HG02588 (cell line): ENCODE measurements around the gene SLC9B1.
A peak's percentile ranks its signal among the peaks of the same experiment; 100 is the strongest.

ENCODE experiments used
- ATAC-seq: cut with Tn5 transposase; IDR thresholded peaks from one replicate; pipeline ENCODE4 v1.9.1; 2021; ENCODE audit warnings: mild to moderate bottlenecking, moderate library complexity; ENCODE audit not compliant: unreplicated experiment

Gene SLC9B1, protein sequence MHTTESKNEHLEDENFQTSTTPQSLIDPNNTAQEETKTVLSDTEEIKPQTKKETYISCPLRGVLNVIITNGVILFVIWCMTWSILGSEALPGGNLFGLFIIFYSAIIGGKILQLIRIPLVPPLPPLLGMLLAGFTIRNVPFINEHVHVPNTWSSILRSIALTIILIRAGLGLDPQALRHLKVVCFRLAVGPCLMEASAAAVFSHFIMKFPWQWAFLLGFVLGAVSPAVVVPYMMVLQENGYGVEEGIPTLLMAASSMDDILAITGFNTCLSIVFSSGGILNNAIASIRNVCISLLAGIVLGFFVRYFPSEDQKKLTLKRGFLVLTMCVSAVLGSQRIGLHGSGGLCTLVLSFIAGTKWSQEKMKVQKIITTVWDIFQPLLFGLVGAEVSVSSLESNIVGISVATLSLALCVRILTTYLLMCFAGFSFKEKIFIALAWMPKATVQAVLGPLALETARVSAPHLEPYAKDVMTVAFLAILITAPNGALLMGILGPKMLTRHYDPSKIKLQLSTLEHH

DNA sequence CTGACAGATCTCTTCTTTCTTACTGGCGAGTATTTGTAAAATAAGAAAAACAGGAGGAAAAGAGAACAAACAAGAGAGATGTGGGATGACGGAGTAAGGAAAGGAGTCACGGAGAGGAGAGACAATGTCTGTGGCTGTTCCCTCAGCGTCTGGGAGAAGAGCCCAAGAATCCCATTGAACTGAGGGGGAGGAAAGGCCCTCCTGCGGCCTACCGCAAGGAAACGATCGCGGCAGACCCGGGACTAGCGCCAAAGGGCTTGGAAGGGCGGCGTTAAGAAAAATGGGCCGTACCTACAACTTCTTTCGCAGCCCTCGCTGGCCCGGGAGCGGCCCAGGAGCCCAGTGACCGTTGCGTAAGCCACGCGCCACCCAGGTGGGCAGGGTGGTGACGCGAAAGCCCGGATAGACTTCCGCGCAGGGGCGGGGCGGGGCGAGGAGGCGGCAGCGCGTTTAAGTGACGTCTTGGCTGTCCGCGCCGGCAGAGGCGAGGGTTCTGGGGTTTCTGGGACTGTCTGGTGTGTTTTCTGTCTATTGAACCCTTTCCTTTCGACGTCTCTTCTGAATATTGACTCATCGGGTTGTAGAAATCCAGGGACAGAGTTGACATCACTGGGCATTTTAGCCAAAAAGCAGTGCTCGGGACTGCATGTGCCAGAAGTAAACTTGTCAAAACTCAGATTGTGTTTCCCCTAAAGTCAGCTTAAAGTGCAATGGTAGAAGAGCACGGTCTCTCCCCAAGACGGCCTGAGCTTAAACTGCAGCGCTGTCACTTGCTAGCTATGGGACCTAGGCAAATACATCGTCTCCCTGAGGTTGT, at the start of gene SLC9B1:
Gene SLC9B1, minus strand, starts transcription at position 398 of the 817 bp plus-strand sequence. CDS start 27,994 bp downstream, outside the sequence.
- ATAC-seq: peak; percentile 99

DNA sequence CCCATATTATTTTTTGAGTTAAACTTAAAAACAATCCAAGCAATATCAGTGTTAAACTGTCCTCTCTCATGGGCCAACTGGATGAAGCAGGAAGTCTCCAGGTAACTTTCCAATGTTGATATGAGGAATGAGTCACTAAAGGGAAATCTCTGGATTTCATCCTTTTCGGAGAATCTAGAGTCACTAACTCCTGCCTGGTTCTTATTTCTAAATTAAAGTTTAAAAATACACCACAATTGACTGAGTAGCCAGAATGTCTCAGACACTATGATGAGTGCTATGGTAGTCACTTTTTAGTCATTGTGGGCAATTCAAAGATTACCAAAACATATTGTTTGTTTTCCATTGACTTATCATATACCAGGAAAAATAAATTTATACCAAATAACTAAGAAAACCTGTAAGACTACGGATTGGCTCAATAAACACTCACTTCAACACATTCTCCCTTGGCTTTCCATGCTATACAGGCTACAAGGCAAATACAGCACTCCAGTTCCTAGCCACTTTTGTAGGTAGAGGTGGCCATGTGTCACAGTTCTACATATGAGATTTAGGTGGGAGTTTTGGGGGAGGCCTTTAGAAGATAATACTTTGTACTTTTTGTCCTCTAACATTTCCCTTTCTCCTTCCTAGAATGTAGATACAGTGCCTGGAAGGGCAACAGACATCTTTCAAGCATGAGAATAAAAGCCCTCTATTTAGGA, 48.5 kb upstream of the SLC9B1 start:
- ATAC-seq: no peak

DNA sequence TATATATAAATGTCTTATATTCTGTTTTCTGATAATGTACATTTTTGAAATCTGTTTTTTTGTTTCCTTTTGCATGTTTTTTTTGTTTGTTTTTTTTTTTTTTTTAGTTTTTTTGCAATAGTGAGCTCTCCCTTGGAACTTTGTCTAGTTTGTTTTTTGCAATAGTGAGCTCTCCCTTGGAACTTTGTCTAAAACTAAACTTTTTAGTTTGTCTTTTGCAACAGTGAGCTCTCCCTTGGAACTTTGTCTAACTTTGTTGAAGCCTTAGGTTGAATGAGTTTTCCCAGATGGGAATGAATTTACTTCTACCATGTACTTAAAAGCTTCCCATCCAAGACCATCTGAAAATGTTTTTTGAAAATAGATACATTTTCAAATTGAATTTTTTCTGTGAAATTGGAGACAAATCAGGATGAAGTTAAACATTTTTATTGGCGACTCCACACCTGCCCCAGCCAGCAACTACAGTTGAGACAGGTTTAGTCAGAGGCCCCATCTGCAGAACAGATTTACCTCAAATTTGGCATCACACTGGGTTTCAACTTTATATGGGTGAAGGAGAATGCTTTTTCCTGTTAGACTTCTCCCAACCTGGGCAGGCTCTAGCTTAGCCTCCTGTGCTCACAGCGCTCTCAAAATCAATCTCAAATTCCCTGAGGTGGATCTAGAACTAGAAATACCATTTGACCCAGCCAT, 41.1 kb upstream of the SLC9B1 start:
- no peak for ATAC-seq

DNA sequence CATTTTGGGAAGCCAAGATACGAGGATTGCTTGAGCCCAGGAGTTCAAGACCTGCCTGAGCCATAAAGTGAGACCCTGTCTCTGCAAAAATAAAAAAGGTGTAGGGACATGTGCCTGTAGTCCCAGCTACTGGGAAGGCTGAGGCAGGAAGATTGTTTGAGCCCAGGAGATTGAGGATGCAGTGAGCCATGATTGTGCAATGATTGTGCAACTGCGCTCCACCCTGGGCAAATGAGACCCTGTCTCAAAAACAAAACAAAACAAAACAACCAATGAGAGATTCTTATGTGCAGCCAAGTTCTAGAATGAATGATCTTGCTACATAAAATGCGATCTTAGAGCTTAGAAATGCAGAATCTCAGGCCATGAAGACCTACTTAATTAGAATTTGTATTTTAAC, 34.5 kb upstream of the SLC9B1 start:
- ATAC-seq: no peak

DNA sequence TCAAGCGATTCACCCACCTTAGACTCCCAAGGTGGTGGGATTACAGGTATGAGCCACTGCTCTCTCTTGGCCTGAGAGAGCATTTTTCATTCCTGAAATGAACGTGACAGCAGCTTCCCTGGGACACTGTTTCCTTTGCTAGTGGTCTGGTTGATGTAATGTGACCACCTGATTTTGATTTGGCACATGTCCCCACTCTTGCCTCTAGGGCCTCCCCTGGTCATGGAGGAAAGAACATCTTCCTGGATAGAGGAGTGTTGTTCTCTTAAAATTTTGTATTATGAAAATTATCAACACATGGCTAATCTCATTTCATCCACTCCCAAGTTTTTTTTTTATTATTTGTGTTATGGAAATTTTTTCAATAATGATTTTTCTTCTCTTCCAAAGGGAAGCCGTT, 33.3 kb upstream of the SLC9B1 start:
- ATAC-seq: no peak

DNA sequence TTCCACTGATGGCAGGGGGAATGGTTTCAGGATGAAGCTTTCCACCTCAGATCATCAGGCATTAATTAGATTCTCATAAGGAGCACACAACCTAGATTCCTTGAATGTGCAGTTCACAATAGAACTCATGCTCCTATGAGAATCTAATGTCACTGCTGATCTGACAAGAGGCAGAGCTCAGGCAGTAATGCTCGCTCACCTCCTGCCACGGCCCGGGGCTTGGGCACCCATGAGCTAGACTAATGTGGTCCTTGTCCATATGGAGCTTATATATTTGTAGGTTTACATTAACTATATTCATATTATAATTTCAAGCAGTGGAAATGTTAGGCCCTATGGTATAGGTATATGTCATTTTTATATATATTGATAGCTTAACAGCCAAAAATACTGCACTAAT, 32.6 kb upstream of the SLC9B1 start:
- ATAC-seq: no peak

DNA sequence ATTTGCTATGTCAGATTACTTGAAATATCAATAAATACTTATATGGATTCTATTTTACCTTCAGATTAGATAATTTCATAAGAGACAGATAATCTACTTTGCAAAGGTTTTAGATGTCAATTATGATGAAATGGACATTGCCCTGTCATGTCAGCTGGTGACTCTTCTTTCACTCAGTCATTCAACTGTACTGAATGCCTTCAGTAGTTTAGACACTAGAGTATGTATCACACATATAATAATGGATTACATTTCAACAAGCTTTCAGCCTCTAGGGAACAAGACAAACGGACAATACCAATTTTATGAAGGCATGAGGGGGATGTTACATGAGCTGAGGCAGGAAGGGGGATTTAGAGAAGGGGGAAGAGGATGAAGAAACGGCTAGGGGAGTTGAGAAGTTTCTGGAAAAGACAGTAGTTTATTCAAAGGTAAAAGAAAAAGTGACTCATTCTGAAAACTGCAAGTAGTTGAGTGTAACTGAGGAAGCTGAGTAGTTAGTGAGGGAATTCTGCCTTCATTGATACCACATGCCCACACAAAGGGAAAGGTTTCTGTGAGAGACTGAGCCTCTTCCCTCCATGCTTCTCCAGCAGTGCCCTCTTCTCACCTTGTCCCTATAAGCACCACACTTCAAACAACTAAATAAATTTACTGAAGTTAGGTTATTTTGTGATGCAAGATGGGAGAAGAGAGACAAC, 31.4 kb upstream of the SLC9B1 start:
- ATAC-seq: no peak

DNA sequence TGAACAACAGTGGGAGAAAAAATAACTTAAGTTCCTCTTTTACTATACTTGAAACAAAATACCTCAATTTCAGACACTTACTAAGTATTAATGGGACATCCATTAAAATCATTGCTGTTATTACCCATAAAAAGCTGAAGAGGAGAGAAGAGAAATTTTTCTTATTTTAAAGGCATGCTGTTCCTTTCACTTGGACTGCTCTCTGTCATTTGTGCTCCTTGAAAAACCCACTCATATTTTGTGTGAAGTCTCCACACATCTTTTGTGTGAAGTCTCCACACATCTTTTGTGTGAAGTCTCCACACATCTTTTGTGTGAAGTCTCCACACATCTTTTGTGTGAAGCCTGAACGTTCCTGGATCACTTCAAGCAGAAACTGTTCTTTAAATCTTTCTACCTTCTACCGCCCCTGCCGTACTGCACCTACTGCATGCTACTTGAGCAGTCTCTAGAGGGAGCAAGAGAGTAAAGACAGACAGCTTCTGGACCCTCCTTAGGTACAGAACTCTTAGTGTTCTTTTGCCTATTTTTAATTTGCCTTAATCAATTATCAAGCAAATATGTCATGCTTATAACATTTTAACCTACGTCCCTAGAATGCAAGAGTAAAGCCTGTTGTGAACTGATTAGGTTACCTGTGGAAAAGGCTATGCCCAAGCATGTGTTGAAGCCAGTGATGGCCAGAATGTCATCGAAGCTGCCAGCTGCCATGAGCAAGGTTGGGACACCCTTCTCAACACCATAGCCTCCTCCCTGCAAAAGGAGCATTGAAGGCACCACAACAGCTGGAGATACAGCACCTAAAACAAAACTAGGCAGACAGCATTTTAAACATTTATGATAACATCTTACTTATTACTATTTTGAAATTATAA, 27.1 kb upstream of the SLC9B1 start:
- ATAC-seq: peak; percentile 86

DNA sequence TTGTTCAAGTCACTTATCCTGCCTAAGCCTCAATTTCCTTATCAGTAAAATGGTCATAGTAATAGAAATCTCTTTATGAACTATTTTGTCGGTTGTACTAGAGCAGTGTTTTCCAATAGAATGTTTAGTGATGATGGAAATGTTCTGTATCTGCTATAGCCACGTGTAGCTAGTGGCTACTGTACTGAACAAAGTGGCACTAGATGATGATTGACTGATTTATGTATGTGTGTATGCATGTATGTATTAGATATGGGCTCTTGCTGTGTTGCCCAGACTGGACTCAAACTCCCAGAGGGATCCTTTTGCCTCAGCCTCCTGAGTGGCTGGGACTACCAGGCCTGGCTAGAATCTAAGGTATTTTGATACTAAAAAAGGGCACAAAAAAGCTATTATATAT, 24.7 kb upstream of the SLC9B1 start:
- ATAC-seq: no peak

DNA sequence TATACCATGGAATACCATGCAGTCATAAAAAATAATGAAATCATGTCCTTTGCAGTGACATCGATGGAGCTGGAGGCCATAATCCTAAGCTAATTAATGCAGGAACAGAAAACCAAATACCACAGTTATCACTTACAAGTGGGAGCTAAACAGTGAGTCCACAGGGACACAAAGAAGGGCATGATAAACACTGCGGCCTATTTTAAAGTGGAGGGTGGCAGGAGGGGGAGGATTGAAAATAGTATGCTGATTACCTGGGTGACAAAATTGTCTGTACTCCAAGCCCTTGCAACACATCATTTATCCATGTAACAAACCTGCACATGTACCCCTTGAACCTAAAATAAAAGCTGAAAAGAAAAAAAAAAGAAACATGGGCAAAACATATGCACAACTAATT, 16.7 kb upstream of the SLC9B1 start:
- no peak for ATAC-seq

DNA sequence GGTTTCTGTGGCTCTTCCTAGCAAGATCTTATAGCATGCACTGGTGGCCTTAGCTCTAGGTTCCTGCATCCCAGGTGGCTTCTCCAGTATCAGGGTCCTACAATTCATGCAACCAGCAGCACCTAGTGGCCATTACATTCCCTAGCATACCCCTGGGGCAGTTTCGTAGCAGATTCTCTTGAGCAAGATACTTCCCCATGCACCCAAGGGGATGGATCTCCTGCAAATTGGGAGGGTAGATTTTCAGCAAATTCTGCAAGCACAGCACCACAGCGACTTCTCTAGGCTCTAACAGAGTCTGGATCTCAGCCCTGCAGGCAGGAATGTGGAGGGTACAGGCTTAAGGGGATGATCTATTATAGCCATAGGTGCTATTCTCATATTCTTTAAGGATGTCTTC, 13.1 kb upstream of the SLC9B1 start:
- no peak for ATAC-seq

DNA sequence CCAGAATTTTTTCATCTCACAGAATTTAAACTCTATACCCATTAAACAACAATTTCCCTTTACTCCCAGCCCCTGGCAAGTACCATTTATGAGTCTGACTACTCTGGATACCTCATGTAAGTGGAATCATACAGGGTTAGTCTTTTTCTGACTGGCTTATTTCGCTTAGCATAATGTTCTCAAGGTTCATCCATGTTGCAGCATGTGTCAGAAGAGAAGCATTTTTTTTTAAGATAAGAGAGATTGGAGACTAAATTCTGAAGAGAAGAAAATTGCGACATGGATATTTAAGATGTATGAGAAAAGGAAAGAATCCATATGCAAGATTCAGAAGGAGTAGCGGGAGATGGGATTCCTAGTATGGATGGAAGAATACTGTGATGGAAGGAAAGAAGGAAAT, 11.3 kb upstream of the SLC9B1 start:
- ATAC-seq: no peak

DNA sequence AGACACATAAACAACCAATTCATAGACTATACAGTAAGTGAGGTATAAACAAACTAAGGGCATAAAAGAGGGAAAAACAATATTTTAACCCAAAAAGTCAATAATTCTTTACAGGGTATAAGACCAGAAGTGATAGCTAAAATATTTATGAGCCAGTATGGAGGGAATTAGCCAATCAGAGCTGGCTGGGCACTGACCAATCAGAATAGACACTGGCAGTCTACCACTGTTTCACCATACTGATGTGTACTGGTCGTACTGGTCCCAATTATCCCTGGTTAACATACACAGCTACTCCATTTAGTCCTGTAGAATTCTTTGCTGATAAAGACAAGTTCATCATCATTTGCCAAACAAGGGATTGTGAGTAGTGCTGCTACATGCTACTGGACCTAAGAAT, 9.8 kb upstream of the SLC9B1 start:
- no peak for ATAC-seq

DNA sequence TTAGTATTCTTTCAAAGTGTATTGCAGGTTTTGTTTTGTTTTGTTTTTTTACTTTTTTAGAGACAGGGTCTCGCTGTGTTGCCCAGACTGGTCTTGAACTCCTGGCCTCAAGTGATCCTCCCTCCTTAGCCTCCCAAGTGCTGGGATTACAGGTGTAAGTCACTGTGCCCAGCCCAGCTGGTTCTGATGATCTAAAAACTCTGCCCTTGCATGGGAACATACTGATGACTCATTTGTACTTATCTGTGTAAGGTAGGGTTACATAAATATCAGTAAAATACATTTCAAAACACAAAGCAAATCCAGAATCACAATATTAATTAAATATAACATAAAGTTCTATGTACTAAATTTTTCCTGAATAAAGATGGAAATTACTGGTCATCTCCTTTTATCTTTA, 7.4 kb upstream of the SLC9B1 start:
- ATAC-seq: no peak

DNA sequence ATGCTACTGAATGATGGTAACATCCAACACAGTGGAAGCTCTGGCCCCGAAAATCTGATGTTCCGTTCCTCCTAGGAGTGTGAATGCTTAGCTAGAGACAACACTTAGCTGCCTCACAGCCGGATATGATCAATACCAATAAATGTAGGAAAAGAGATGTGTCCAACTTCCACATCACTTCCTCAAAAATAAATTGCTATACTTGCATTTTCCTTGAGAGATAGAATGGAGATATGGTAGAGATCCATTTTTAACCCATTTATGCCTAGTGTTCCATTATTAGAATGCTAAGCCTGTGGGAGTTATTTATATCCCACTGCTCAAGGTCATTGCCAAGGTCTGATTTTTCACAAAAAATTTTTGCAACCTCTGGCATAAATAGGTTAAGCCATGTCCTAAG, 5.5 kb upstream of the SLC9B1 start:
- ATAC-seq: no peak

DNA sequence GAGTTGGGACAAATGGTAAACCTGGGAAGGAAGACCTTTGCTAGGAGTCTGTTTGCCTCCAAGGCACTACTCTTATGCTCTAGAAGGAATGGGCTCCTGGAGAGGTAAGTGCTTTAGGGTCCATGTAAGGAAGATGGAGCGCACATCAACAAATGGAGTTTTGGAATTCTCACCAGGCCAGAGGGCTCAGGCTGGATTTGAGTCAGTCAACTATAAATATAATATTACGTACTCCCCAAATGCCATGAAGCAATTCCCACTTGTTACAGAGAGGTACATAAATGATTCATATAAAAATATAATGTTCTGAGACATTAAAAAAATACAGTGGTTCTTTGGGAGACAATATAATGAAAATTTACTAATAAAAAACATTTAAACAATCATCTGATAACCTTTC, 1.6 kb upstream of the SLC9B1 start:
- no peak for ATAC-seq

DNA sequence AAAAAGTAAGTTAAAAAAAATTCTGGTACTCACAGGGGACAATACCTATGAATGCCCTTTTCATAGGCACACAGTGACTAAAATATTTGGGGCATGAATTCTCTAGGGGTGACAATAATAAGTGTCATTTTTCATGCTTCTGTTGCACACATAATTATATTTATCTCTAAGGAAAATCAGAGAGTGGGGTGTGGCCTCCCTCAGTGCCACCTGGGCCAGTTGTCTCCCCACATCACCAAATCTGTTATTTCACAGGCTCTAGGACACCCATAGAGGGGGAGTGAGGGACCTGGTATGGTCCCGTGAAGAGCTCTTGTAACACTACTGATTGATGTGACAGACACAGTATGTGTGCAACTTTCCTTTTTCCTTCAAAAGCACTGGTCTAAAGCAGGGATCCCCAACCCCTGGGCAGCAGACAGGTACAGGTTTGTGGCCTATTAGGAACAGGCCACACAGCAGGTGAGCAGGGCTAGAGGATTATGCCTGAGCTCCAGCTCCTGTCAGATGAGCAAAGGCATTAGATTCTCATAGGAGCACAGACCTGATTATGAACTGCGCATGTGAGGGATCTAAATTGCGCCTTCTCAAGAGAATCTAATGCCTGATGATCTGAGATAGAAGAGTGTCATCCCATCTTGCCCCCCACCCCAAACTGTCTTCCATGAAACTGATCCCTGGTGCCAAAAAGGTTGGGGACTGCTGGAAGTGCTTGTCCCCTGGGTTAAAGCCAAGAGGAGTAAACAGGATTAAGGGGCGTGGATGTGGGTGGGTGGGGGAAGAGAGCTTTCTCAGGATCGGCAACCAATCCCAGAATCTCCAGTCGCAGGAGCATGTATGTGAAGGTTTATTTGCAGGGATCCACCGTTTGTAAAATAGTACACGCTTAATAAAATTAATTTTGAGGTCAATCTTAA, 856 bp downstream of the SLC9B1 start:
- ATAC-seq: no peak

DNA sequence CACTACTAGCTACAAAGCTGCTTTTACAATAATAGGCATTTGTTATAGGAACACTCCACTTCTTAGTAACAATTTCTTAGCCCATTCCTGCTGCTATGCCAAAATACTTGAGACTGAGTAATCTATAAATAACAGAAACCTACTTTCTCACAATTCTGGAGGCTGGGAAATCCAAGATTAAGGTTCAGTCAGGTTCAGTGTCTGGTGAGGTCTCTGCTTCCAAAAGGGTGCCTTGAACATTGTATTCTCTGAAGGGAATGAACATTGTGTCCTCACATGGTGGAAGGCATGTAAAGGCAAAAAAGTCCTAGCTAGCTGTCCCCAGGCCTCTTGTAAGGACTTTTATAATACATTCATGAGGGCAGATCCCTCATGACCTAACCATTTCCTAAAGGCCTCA, 7.0 kb downstream of the SLC9B1 start:
- no peak for ATAC-seq
